ENCODE data around the gene OR10R2.

The OR10R2 gene

DNA sequence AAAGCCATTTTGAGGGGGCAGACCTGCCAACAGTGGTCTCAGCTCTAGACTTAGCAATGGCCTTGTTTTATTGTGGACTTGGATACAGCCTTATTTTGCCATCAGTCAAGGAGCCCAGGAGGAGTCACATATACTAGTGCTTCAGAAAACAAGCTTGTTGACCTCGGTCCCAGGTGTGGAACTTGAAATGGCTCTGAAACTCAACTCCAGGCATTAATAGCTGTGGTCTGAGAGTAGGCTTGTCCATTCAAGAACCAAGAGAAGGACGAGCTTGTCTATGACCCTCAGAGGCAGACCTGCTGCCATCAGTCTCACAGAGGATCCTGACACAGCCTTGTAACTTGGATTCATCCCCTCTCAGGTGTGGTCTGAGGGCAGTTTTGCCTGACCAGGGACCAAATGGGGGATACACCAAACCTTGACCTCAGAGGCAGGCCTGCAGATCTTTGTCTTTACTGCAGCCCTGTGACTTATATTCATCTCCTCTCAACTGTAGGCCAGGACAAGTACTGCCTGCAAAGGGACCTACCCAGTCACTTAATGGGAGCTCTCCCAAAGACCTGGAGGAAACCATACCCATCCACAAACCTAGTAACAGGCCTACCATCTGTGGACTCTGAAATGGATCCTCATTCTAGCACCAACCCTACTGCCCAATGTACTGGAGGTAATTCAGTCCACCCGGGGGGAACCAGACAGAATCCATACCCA, 49.1 kb downstream of the OR10R2 start:
- TF ChIP-seq ZNF565 (CRISPR knock-in tag; conservative IDR thresholded peaks at IDR 0.05; ENCODE audit: low read depth), result no peak
- no peak for TF ChIP-seq ISL1 (CRISPR knock-in tag; IDR thresholded peaks at IDR 0.05)
- TF ChIP-seq, protein P1, sequence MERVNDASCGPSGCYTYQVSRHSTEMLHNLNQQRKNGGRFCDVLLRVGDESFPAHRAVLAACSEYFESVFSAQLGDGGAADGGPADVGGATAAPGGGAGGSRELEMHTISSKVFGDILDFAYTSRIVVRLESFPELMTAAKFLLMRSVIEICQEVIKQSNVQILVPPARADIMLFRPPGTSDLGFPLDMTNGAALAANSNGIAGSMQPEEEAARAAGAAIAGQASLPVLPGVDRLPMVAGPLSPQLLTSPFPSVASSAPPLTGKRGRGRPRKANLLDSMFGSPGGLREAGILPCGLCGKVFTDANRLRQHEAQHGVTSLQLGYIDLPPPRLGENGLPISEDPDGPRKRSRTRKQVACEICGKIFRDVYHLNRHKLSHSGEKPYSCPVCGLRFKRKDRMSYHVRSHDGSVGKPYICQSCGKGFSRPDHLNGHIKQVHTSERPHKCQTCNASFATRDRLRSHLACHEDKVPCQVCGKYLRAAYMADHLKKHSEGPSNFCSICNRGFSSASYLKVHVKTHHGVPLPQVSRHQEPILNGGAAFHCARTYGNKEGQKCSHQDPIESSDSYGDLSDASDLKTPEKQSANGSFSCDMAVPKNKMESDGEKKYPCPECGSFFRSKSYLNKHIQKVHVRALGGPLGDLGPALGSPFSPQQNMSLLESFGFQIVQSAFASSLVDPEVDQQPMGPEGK (CRISPR knock-in tag; IDR thresholded peaks at IDR 0.05; ENCODE audit: borderline replicate concordance), result no peak
- no peak for TF ChIP-seq GLIS3 (CRISPR knock-in tag; IDR thresholded peaks at IDR 0.05)
- TF ChIP-seq, protein P2, sequence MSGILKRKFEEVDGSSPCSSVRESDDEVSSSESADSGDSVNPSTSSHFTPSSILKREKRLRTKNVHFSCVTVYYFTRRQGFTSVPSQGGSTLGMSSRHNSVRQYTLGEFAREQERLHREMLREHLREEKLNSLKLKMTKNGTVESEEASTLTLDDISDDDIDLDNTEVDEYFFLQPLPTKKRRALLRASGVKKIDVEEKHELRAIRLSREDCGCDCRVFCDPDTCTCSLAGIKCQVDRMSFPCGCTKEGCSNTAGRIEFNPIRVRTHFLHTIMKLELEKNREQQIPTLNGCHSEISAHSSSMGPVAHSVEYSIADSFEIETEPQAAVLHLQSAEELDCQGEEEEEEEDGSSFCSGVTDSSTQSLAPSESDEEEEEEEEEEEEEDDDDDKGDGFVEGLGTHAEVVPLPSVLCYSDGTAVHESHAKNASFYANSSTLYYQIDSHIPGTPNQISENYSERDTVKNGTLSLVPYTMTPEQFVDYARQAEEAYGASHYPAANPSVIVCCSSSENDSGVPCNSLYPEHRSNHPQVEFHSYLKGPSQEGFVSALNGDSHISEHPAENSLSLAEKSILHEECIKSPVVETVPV (CRISPR knock-in tag; IDR thresholded peaks at IDR 0.05), result no peak
- no peak for TF ChIP-seq OSR1 (CRISPR knock-in tag; IDR thresholded peaks at IDR 0.05)
- TF ChIP-seq ZNF8 (CRISPR knock-in tag; IDR thresholded peaks at IDR 0.05), result no peak
- TF ChIP-seq, protein P3, sequence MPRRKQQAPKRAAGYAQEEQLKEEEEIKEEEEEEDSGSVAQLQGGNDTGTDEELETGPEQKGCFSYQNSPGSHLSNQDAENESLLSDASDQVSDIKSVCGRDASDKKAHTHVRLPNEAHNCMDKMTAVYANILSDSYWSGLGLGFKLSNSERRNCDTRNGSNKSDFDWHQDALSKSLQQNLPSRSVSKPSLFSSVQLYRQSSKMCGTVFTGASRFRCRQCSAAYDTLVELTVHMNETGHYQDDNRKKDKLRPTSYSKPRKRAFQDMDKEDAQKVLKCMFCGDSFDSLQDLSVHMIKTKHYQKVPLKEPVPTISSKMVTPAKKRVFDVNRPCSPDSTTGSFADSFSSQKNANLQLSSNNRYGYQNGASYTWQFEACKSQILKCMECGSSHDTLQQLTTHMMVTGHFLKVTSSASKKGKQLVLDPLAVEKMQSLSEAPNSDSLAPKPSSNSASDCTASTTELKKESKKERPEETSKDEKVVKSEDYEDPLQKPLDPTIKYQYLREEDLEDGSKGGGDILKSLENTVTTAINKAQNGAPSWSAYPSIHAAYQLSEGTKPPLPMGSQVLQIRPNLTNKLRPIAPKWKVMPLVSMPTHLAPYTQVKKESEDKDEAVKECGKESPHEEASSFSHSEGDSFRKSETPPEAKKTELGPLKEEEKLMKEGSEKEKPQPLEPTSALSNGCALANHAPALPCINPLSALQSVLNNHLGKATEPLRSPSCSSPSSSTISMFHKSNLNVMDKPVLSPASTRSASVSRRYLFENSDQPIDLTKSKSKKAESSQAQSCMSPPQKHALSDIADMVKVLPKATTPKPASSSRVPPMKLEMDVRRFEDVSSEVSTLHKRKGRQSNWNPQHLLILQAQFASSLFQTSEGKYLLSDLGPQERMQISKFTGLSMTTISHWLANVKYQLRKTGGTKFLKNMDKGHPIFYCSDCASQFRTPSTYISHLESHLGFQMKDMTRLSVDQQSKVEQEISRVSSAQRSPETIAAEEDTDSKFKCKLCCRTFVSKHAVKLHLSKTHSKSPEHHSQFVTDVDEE (CRISPR knock-in tag; IDR thresholded peaks at IDR 0.05), result no peak
- no peak for TF ChIP-seq ZFP3 (CRISPR knock-in tag; IDR thresholded peaks at IDR 0.05)
- no peak for TF ChIP-seq TCF4 (CRISPR knock-in tag; IDR thresholded peaks at IDR 0.05; ENCODE audit: borderline replicate concordance)
- TF ChIP-seq ZNF70 (CRISPR knock-in tag; IDR thresholded peaks at IDR 0.05), result no peak
- TF ChIP-seq TOX (CRISPR knock-in tag; IDR thresholded peaks at IDR 0.05; ENCODE audit: borderline replicate concordance), result no peak
- TF ChIP-seq BACH2 (CRISPR knock-in tag; IDR thresholded peaks at IDR 0.05; ENCODE audit: borderline replicate concordance), result no peak
- TF ChIP-seq PPARA (CRISPR knock-in tag; IDR thresholded peaks at IDR 0.05; ENCODE audit: borderline replicate concordance), result no peak
- TF ChIP-seq, protein P4, sequence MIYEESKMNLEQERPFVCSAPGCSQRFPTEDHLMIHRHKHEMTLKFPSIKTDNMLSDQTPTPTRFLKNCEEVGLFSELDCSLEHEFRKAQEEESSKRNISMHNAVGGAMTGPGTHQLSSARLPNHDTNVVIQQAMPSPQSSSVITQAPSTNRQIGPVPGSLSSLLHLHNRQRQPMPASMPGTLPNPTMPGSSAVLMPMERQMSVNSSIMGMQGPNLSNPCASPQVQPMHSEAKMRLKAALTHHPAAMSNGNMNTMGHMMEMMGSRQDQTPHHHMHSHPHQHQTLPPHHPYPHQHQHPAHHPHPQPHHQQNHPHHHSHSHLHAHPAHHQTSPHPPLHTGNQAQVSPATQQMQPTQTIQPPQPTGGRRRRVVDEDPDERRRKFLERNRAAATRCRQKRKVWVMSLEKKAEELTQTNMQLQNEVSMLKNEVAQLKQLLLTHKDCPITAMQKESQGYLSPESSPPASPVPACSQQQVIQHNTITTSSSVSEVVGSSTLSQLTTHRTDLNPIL (CRISPR knock-in tag; IDR thresholded peaks at IDR 0.05; ENCODE audit: low read depth), result no peak
- TF ChIP-seq ZC3H10 (CRISPR knock-in tag; IDR thresholded peaks at IDR 0.05), result no peak
- ATAC-seq, result no peak

DNA sequence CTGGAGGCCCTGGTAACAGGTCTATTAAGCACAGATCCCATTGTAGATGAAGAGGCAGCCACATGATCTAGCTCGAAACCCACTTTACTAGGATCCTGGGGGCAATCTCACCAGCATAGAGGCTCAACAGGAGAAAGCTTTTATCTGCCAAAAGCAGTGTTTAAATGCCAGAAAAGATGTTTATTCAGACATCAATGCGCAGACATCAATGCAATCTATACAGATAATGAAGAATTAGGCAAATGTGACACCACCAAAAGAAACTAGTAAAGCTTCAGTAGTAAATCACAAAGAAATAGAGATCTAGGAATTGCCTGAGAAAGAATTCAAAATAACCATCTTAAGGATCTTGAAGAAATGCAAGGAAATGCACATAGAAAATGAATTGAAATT, 49.6 kb downstream of the OR10R2 start:
- TF ChIP-seq BACH2 (CRISPR knock-in tag; IDR thresholded peaks at IDR 0.05; ENCODE audit: borderline replicate concordance) (no peak), RARB (CRISPR knock-in tag; IDR thresholded peaks at IDR 0.05) (no peak), SNAI2 (CRISPR knock-in tag; IDR thresholded peaks at IDR 0.05) (no peak), ESRRG (CRISPR knock-in tag; IDR thresholded peaks at IDR 0.05) (no peak), TOX (CRISPR knock-in tag; IDR thresholded peaks at IDR 0.05; ENCODE audit: borderline replicate concordance) (no peak), GLIS3 (CRISPR knock-in tag; IDR thresholded peaks at IDR 0.05) (no peak), ARNTL (CRISPR knock-in tag; IDR thresholded peaks at IDR 0.05; ENCODE audit: borderline replicate concordance, low read depth) (no peak), ISL1 (CRISPR knock-in tag; IDR thresholded peaks at IDR 0.05) (no peak), CSDC2 (CRISPR knock-in tag; IDR thresholded peaks at IDR 0.05) (no peak)
- TF ChIP-seq, protein P5, sequence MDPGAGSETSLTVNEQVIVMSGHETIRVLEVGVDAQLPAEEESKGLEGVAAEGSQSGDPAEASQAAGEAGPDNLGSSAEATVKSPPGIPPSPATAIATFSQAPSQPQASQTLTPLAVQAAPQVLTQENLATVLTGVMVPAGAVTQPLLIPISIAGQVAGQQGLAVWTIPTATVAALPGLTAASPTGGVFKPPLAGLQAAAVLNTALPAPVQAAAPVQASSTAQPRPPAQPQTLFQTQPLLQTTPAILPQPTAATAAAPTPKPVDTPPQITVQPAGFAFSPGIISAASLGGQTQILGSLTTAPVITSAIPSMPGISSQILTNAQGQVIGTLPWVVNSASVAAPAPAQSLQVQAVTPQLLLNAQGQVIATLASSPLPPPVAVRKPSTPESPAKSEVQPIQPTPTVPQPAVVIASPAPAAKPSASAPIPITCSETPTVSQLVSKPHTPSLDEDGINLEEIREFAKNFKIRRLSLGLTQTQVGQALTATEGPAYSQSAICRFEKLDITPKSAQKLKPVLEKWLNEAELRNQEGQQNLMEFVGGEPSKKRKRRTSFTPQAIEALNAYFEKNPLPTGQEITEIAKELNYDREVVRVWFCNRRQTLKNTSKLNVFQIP (CRISPR knock-in tag; IDR thresholded peaks at IDR 0.05; ENCODE audit: borderline replicate concordance, low read depth), result no peak
- TF ChIP-seq, protein P2 (CRISPR knock-in tag; IDR thresholded peaks at IDR 0.05), result no peak
- no peak for ATAC-seq

All from SK-N-SH treated with all-trans-retinoic acid at 6 μM for 48 hours (cell line).